ENCODE results near the gene COPE. TPM values are rescaled to one million over a fixed set of nuclear protein-coding genes. Genes with fewer than 3 reads are reported as not detected.
"Not testable (repeated sequence)": the region's sequence is repeated elsewhere in the genome, so short reads cannot be mapped to it uniquely, and the experiment has no call there.

The COPE gene
- total RNA-seq, 2 experiments from 2014 or later = 218 to 258 TPM

- DNase-seq = no peak
- Mint-ChIP-seq H3K27ac (no peak overlapping the region), H3K4me3 (no peak overlapping the region), H3K36me3 (ENCODE audit: low read depth) (peaks cover 30% of the 10 kb centered on the region), H3K9me3 (no peaks in the 10 kb centered on the region), H3K27me3 (no peaks in the 10 kb centered on the region), H3K4me1 (peaks cover 15% of the 10 kb centered on the region)
- POLR2A ChIA-PET = no interaction called here
- CTCF ChIA-PET = no interaction called here
Observed at GRCh38 chr19:18912933-18913332, 6.3 kb downstream of the COPE start.

GRCh38 chr19:18910801-18911436 lies 8.3 kb downstream of the COPE start:
- ChIA-PET POLR2A (no interaction called here), CTCF (no interaction called here)
- no peak overlapping the region for H3K4me3 Mint-ChIP-seq
- DNase-seq = no peak
- no peaks in the 10 kb centered on the region for H3K27me3 Mint-ChIP-seq
- H3K27ac Mint-ChIP-seq = no peak overlapping the region
- H3K9me3 Mint-ChIP-seq = no peaks in the 10 kb centered on the region
- peaks cover 6% of the 10 kb centered on the region for H3K4me1 Mint-ChIP-seq
- peaks cover 22% of the 10 kb centered on the region for H3K36me3 Mint-ChIP-seq (ENCODE audit: low read depth)

GRCh38 chr19:18910010-18910409 lies 9.2 kb downstream of the COPE start:
- H3K27ac Mint-ChIP-seq = no peak overlapping the region

GRCh38 chr19:18908917-18909619 lies 10.1 kb downstream of the COPE start:
- Mint-ChIP-seq H3K9me3 (no peaks in the 10 kb centered on the region), H3K27me3 (no peaks in the 10 kb centered on the region), H3K27ac (no peak overlapping the region), H3K4me3 (no peak overlapping the region), H3K36me3 (ENCODE audit: low read depth) (peaks cover 20% of the 10 kb centered on the region), H3K4me1 (no peaks in the 10 kb centered on the region)
- no peak for DNase-seq
- POLR2A ChIA-PET = no interaction called here
- CTCF ChIA-PET = interaction anchor here (0.6 kb wide), 2 partner anchors 270 to 510 kb away, joined by 3 read pairs; no protein-coding TSS in a partner anchor

More at GRCh38 chr19:18910010-18910409, 9.2 kb downstream of the COPE start:
- no peak for DNase-seq
- H3K4me3 Mint-ChIP-seq = no peak overlapping the region
- H3K9me3 Mint-ChIP-seq = no peaks in the 10 kb centered on the region
- ChIA-PET POLR2A (no interaction called here), CTCF (no interaction called here)
- H3K27me3 Mint-ChIP-seq = no peaks in the 10 kb centered on the region
- peaks cover under 1% of the 10 kb centered on the region for H3K4me1 Mint-ChIP-seq
- peaks cover 21% of the 10 kb centered on the region for H3K36me3 Mint-ChIP-seq (ENCODE audit: low read depth)

GRCh38 chr19:18906605-18907519 lies 12.3 kb downstream of the COPE start:
- peaks cover 9% of the 10 kb centered on the region for H3K36me3 Mint-ChIP-seq (ENCODE audit: low read depth)
- ChIA-PET POLR2A (no interaction called here), CTCF (no interaction called here)
- H3K27me3 Mint-ChIP-seq = no peaks in the 10 kb centered on the region
- no peaks in the 10 kb centered on the region for H3K4me1 Mint-ChIP-seq
- no peaks in the 10 kb centered on the region for H3K9me3 Mint-ChIP-seq
- DNase-seq = no peak
- no peak overlapping the region for H3K4me3 Mint-ChIP-seq
- no peak overlapping the region for H3K27ac Mint-ChIP-seq

GRCh38 chr19:18905513-18906236 lies 13.5 kb downstream of the COPE start:
- POLR2A ChIA-PET = no interaction called here

GRCh38 chr19:18905058-18905456 lies 14.1 kb downstream of the COPE start:
- H3K4me1 Mint-ChIP-seq = no peaks in the 10 kb centered on the region
- H3K27me3 Mint-ChIP-seq = no peaks in the 10 kb centered on the region
- peaks cover 11% of the 10 kb centered on the region for H3K36me3 Mint-ChIP-seq (ENCODE audit: low read depth)
- ChIA-PET POLR2A (no interaction called here), CTCF (interaction anchor here (1.0 kb wide), 1 partner anchor 25 kb away, joined by 3 read pairs; no protein-coding TSS in a partner anchor)
- no peak overlapping the region for H3K4me3 Mint-ChIP-seq
- no peak for DNase-seq
- no peaks in the 10 kb centered on the region for H3K9me3 Mint-ChIP-seq
- H3K27ac Mint-ChIP-seq = no peak overlapping the region

More at GRCh38 chr19:18905513-18906236, 13.5 kb downstream of the COPE start:
- peaks cover 10% of the 10 kb centered on the region for H3K36me3 Mint-ChIP-seq (ENCODE audit: low read depth)
- H3K27me3 Mint-ChIP-seq = no peaks in the 10 kb centered on the region
- no peak overlapping the region for H3K4me3 Mint-ChIP-seq
- no peak overlapping the region for H3K27ac Mint-ChIP-seq
- no peak for DNase-seq
- H3K9me3 Mint-ChIP-seq = no peaks in the 10 kb centered on the region
- CTCF ChIA-PET = interaction anchor here (1.0 kb wide), 1 partner anchor 26 kb away, joined by 3 read pairs; no protein-coding TSS in a partner anchor
- H3K4me1 Mint-ChIP-seq = no peaks in the 10 kb centered on the region

- ChIA-PET POLR2A (no interaction called here), CTCF (no interaction called here)
- no peak for DNase-seq
- H3K9me3 Mint-ChIP-seq = no peaks in the 10 kb centered on the region
- no peak overlapping the region for H3K4me3 Mint-ChIP-seq
- H3K36me3 Mint-ChIP-seq (ENCODE audit: low read depth) = peaks cover 11% of the 10 kb centered on the region
- no peaks in the 10 kb centered on the region for H3K4me1 Mint-ChIP-seq
- no peaks in the 10 kb centered on the region for H3K27me3 Mint-ChIP-seq
- H3K27ac Mint-ChIP-seq = no peak overlapping the region
Observed at GRCh38 chr19:18904334-18905057, 14.7 kb downstream of the COPE start.

GRCh38 chr19:18903156-18904037 lies 15.8 kb downstream of the COPE start:
- H3K36me3 Mint-ChIP-seq (ENCODE audit: low read depth) = peaks cover 9% of the 10 kb centered on the region
- no peaks in the 10 kb centered on the region for H3K27me3 Mint-ChIP-seq
- H3K4me1 Mint-ChIP-seq = no peaks in the 10 kb centered on the region
- ChIA-PET CTCF (interaction anchor here (0.5 kb wide), 1 partner anchor 581 kb away, joined by 5 read pairs; no protein-coding TSS in a partner anchor), POLR2A (no interaction called here)
- no peak overlapping the region for H3K4me3 Mint-ChIP-seq
- H3K9me3 Mint-ChIP-seq = no peaks in the 10 kb centered on the region
- DNase-seq = no peak
- H3K27ac Mint-ChIP-seq = no peak overlapping the region

- H3K36me3 Mint-ChIP-seq (ENCODE audit: low read depth); POLR2A ChIA-PET; CTCF ChIA-PET; H3K4me1 Mint-ChIP-seq; H3K4me3 Mint-ChIP-seq; H3K27me3 Mint-ChIP-seq; H3K9me3 Mint-ChIP-seq; DNase-seq; H3K27ac Mint-ChIP-seq: not testable (repeated sequence)
Observed at GRCh38 chr19:18902519-18902918, 16.7 kb downstream of the COPE start.

- no peak for DNase-seq
- Mint-ChIP-seq H3K27ac (no peak overlapping the region), H3K9me3 (no peaks in the 10 kb centered on the region), H3K36me3 (ENCODE audit: low read depth) (peaks cover 9% of the 10 kb centered on the region), H3K27me3 (peaks cover 12% of the 10 kb centered on the region), H3K4me1 (peaks cover under 1% of the 10 kb centered on the region), H3K4me3 (no peak overlapping the region)
- POLR2A ChIA-PET = no interaction called here
- CTCF ChIA-PET = interaction anchor here (0.6 to 0.7 kb wide), 2 partner anchors 96 to 505 kb away, joined by 3 to 4 read pairs; no protein-coding TSS in a partner anchor
Observed at GRCh38 chr19:18901491-18901890, 17.7 kb downstream of the COPE start.
